Naive B cell (primary cell): Measurements from ENCODE around the gene ANKRD22. TPM values are rescaled to one million over a fixed set of nuclear protein-coding genes. Genes with fewer than 3 reads are reported as not detected.
"Not testable (repeated sequence)": the region's sequence is repeated elsewhere in the genome, so short reads cannot be mapped to it uniquely, and the experiment has no call there.

Source experiments
- ATAC-seq, 2 donors: fragments of 150-1000 bp; cut with Tn5 transposase; 2 replicates each; pipeline ENCODE4 v1.10.0; 2021; ENCODE audit warnings: low read depth in 2 of 2, mild to moderate bottlenecking in 2 of 2, moderate library complexity in 2 of 2
- DNase-seq: peaks from one replicate; pipeline ENCODE4 v3.0.0; 2022
- H3K27ac Mint-ChIP-seq, 6 donors: one replicate each; pipeline ENCODE4 v1.8.0; 2020 to 2022; ENCODE audit warnings: mild to moderate bottlenecking in 6 of 6, mixed read lengths in 6 of 6, moderate library complexity in 5 of 6, inconsistent platforms in 2 of 6
- H3K27me3 Mint-ChIP-seq, 3 donors: one replicate each; pipeline ENCODE4 v1.8.0; 2021 to 2022; ENCODE audit warnings: mixed read lengths in 3 of 3, mild to moderate bottlenecking in 1 of 3
- H3K36me3 Mint-ChIP-seq, 2 donors: one replicate each; pipeline ENCODE4 v1.8.0; 2020 to 2022; ENCODE audit warnings: mixed read lengths in 2 of 2, inconsistent platforms in 1 of 2, mild to moderate bottlenecking in 1 of 2
- H3K4me1 Mint-ChIP-seq, 3 donors: one replicate each; pipeline ENCODE4 v1.8.0; 2020 to 2022; ENCODE audit warnings: mixed read lengths in 3 of 3, inconsistent platforms in 1 of 3, mild to moderate bottlenecking in 1 of 3, moderate library complexity in 1 of 3
- H3K4me3 Mint-ChIP-seq, 8 donors: one replicate each; pipeline ENCODE4 v1.8.0; 2020 to 2022; ENCODE audit warnings: mild to moderate bottlenecking in 8 of 8, mixed read lengths in 8 of 8, moderate library complexity in 8 of 8, inconsistent platforms in 2 of 8
- H3K9me3 Mint-ChIP-seq, 7 donors: one replicate each; pipeline ENCODE4 v1.8.0; 2020 to 2022; ENCODE audit warnings: mixed read lengths in 7 of 7, mild to moderate bottlenecking in 5 of 7, inconsistent platforms in 2 of 7, moderate library complexity in 1 of 7
- polyA plus RNA-seq, 6 donors: library from polyadenylated mRNA; unstranded; fragments of 300-500 nt; fragmentation: Illumina TruSeq; gene quantifications; one replicate each; pipeline ENCODE4 v1.2.3, GENCODE V29; 2021; ENCODE audit warnings: low read depth in 6 of 6

Gene ANKRD22
- polyA plus RNA-seq, 6 donors from 2014 or later: not detected

GRCh38 chr10:88838766-88839350 is 12.8 kb downstream of the ANKRD22 start:
- no peak overlapping the region for H3K4me3 Mint-ChIP-seq
- H3K4me1 Mint-ChIP-seq: no peaks in the 10 kb centered on the region
- peak overlapping the region in 1 of 6 donors; percentile 28 for H3K27ac Mint-ChIP-seq
- no peaks in the 10 kb centered on the region for H3K36me3 Mint-ChIP-seq
- no peak for DNase-seq
- ATAC-seq: no peak
- H3K27me3 Mint-ChIP-seq: no peaks in the 10 kb centered on the region
- H3K9me3 Mint-ChIP-seq: no peaks in the 10 kb centered on the region

GRCh38 chr10:88837632-88838031 is 14.0 kb downstream of the ANKRD22 start:
- H3K4me3 Mint-ChIP-seq, H3K36me3 Mint-ChIP-seq, ATAC-seq, H3K27me3 Mint-ChIP-seq, H3K9me3 Mint-ChIP-seq, H3K27ac Mint-ChIP-seq, DNase-seq, H3K4me1 Mint-ChIP-seq: not testable (repeated sequence)

GRCh38 chr10:88835910-88836221 is 15.8 kb downstream of the ANKRD22 start:
- Mint-ChIP-seq H3K4me1 (no peaks in the 10 kb centered on the region), H3K27me3 (peaks cover 0 to 8% (median 0%) of the 10 kb centered on the region in 3 donors), H3K4me3 (no peak overlapping the region), H3K9me3 (no peaks in the 10 kb centered on the region), H3K27ac (no peak overlapping the region), H3K36me3 (no peaks in the 10 kb centered on the region)
- ATAC-seq (peak in 1 of 2 donors; percentile 6), DNase-seq (no peak)

- Mint-ChIP-seq H3K4me1 (no peaks in the 10 kb centered on the region), H3K4me3 (no peak overlapping the region), H3K27me3 (peaks cover 0 to 11% (median 0%) of the 10 kb centered on the region in 3 donors), H3K9me3 (no peaks in the 10 kb centered on the region), H3K27ac (no peak overlapping the region), H3K36me3 (no peaks in the 10 kb centered on the region)
- ATAC-seq (peak; percentile 99), DNase-seq (peak; percentile 78)
These were observed 16.3 kb downstream of the ANKRD22 start for GRCh38 chr10:88835096-88835909.

- ATAC-seq: no peak
These were observed 17.9 kb downstream of the ANKRD22 start for GRCh38 chr10:88833723-88834122.

GRCh38 chr10:88833156-88833555 is 18.5 kb downstream of the ANKRD22 start:
- Mint-ChIP-seq H3K27me3 (peaks cover 0 to 11% (median 0%) of the 10 kb centered on the region in 3 donors), H3K36me3 (no peaks in the 10 kb centered on the region), H3K4me3 (no peak overlapping the region), H3K9me3 (no peaks in the 10 kb centered on the region), H3K27ac (peak overlapping the region in 1 of 6 donors; percentile 66), H3K4me1 (no peaks in the 10 kb centered on the region)
- ATAC-seq (no peak), DNase-seq (no peak)

More at GRCh38 chr10:88833723-88834122, 17.9 kb downstream of the ANKRD22 start:
- no peaks in the 10 kb centered on the region for H3K4me1 Mint-ChIP-seq
- H3K9me3 Mint-ChIP-seq: no peaks in the 10 kb centered on the region
- H3K36me3 Mint-ChIP-seq: no peaks in the 10 kb centered on the region
- H3K4me3 Mint-ChIP-seq: no peak overlapping the region
- DNase-seq: no peak
- H3K27me3 Mint-ChIP-seq: peaks cover 0 to 11% (median 0%) of the 10 kb centered on the region in 3 donors
- no peak overlapping the region for H3K27ac Mint-ChIP-seq

- no peaks in the 10 kb centered on the region for H3K36me3 Mint-ChIP-seq
- no peak overlapping the region for H3K27ac Mint-ChIP-seq
- ATAC-seq: no peak
- DNase-seq: no peak
- no peak overlapping the region for H3K4me3 Mint-ChIP-seq
- H3K9me3 Mint-ChIP-seq: no peaks in the 10 kb centered on the region
- peaks cover 0 to 11% (median 0%) of the 10 kb centered on the region in 3 donors for H3K27me3 Mint-ChIP-seq
- no peaks in the 10 kb centered on the region for H3K4me1 Mint-ChIP-seq
These were observed 19.3 kb downstream of the ANKRD22 start for GRCh38 chr10:88832376-88832775.

- Mint-ChIP-seq H3K4me3 (no peak overlapping the region), H3K9me3 (no peaks in the 10 kb centered on the region), H3K4me1 (no peaks in the 10 kb centered on the region), H3K27ac (no peak overlapping the region), H3K27me3 (peaks cover 0 to 11% (median 0%) of the 10 kb centered on the region in 3 donors), H3K36me3 (no peaks in the 10 kb centered on the region)
- ATAC-seq (no peak), DNase-seq (no peak)
These were observed 19.9 kb downstream of the ANKRD22 start for GRCh38 chr10:88831709-88832108.

GRCh38 chr10:88830643-88831268 is 20.9 kb downstream of the ANKRD22 start:
- Mint-ChIP-seq H3K4me1 (peaks cover 0 to 7% (median 0%) of the 10 kb centered on the region in 3 donors), H3K4me3 (no peak overlapping the region), H3K36me3 (no peaks in the 10 kb centered on the region), H3K9me3 (no peaks in the 10 kb centered on the region), H3K27me3 (peaks cover 0 to 11% (median 0%) of the 10 kb centered on the region in 3 donors), H3K27ac (no peak overlapping the region)
- ATAC-seq (no peak), DNase-seq (no peak)

- no peak for DNase-seq
- Mint-ChIP-seq H3K4me3 (no peak overlapping the region), H3K27me3 (peaks cover 0 to 11% (median 0%) of the 10 kb centered on the region in 3 donors), H3K4me1 (peaks cover 0 to 14% (median 8%) of the 10 kb centered on the region in 3 donors), H3K9me3 (no peaks in the 10 kb centered on the region), H3K27ac (no peak overlapping the region), H3K36me3 (no peaks in the 10 kb centered on the region)
- ATAC-seq: no peak
These were observed 23.3 kb downstream of the ANKRD22 start for GRCh38 chr10:88828310-88828709.

- DNase-seq: no peak
- no peak overlapping the region for H3K4me3 Mint-ChIP-seq
- peaks cover 0 to 11% (median 0%) of the 10 kb centered on the region in 3 donors for H3K27me3 Mint-ChIP-seq
- no peak overlapping the region for H3K27ac Mint-ChIP-seq
- H3K4me1 Mint-ChIP-seq: peaks cover 0 to 14% (median 8%) of the 10 kb centered on the region in 3 donors
- H3K9me3 Mint-ChIP-seq: no peaks in the 10 kb centered on the region
- H3K36me3 Mint-ChIP-seq: no peaks in the 10 kb centered on the region
- no peak for ATAC-seq
These were observed 24.0 kb downstream of the ANKRD22 start for GRCh38 chr10:88827671-88828070.

- DNase-seq (no peak), ATAC-seq (no peak)
- peak overlapping the region in 1 of 6 donors; percentile 13 for H3K27ac Mint-ChIP-seq
- H3K27me3 Mint-ChIP-seq: peaks cover 0 to 9% (median 0%) of the 10 kb centered on the region in 3 donors
- H3K9me3 Mint-ChIP-seq: no peaks in the 10 kb centered on the region
- H3K4me3 Mint-ChIP-seq: no peak overlapping the region
- peaks cover 0 to 14% (median 8%) of the 10 kb centered on the region in 3 donors for H3K4me1 Mint-ChIP-seq
- no peaks in the 10 kb centered on the region for H3K36me3 Mint-ChIP-seq
These were observed 25.3 kb downstream of the ANKRD22 start for GRCh38 chr10:88826388-88826787.

- H3K27ac Mint-ChIP-seq: no peak overlapping the region
- H3K4me3 Mint-ChIP-seq: no peak overlapping the region
- H3K4me1 Mint-ChIP-seq: peaks cover 0 to 8% (median 7%) of the 10 kb centered on the region in 3 donors
- peaks cover 0 to 5% (median 0%) of the 10 kb centered on the region in 3 donors for H3K27me3 Mint-ChIP-seq
- DNase-seq (no peak), ATAC-seq (no peak)
- no peaks in the 10 kb centered on the region for H3K36me3 Mint-ChIP-seq
- no peaks in the 10 kb centered on the region for H3K9me3 Mint-ChIP-seq
These were observed 30.8 kb downstream of the ANKRD22 start for GRCh38 chr10:88820748-88821401.
